MM.1S (cell line): ENCODE data around the gene PLCG1.

ENCODE experiments used
- EZH2 ChIP-seq: fragments of 300-600 bp; sonication (generic); optimal IDR thresholded peaks from 2 replicates; pipeline ENCODE3; 2017; ENCODE audit warnings: low read depth, mild to moderate bottlenecking, antibody characterized with exemption, low read length, mixed read lengths
- EZH2phosphoT487 ChIP-seq: fragments of 300-600 bp; sonication (generic); IDR thresholded peaks from 2 replicates; pipeline ENCODE4 v1.6.1; 2018; ENCODE audit warnings: antibody characterized with exemption, low read length
- TF ChIP-seq, protein P1 (sequence below): fragments of 300-600 bp; sonication (generic); IDR thresholded peaks from 2 replicates; pipeline ENCODE4 v1.5.1; 2016; ENCODE audit warnings: antibody characterized with exemption, low read length, mixed read lengths

DNA sequence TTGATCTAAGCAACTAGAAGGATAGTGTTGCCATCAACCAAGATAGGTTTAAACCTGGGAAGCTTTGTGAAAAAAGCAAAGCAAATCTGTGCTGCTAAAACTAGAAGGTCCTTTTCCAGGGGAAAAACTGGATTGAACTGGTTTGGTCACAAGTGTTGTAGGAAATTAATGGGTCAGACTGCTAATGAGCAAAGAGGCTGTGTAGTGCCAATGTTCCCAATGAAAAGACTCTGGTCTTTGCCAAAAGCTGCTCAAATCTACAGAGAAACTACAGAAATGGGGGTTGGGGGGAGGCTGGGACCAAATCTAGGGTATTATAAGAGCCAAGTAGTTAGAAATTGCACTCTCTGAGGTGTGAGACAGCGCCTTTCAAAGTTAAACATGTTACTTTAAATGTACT, 85.0 kb downstream of the PLCG1 start:
- TF ChIP-seq, protein P1, sequence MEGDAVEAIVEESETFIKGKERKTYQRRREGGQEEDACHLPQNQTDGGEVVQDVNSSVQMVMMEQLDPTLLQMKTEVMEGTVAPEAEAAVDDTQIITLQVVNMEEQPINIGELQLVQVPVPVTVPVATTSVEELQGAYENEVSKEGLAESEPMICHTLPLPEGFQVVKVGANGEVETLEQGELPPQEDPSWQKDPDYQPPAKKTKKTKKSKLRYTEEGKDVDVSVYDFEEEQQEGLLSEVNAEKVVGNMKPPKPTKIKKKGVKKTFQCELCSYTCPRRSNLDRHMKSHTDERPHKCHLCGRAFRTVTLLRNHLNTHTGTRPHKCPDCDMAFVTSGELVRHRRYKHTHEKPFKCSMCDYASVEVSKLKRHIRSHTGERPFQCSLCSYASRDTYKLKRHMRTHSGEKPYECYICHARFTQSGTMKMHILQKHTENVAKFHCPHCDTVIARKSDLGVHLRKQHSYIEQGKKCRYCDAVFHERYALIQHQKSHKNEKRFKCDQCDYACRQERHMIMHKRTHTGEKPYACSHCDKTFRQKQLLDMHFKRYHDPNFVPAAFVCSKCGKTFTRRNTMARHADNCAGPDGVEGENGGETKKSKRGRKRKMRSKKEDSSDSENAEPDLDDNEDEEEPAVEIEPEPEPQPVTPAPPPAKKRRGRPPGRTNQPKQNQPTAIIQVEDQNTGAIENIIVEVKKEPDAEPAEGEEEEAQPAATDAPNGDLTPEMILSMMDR = no peak
- no peak for TF ChIP-seq EZH2
- no peak for TF ChIP-seq EZH2phosphoT487
